Measurements from ENCODE around the gene MRC2.

DNA sequence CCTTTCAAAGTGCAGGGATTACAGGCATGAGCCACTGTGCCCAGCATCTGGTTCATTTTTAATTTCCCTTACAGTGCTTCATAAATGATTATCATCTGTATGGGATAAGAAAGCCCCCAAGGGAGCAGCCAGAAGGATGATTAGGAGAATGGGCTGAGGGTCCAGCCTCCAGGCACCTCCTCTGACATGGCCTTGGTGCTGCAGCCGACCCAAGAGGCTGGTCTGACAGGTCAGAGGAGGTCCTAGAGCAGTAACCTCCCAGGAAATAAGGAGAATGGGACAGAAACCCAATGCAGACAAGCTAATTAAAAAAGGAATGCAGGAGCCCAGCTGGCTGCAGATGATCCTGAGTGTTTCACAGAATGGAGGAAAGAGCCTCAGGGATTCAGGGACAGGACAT is 29.0 kb downstream of the MRC2 start:
- TF ChIP-seq CTCF (IDR thresholded peaks at IDR 0.05; ENCODE audit: insufficient read depth, low read length) = no peak
- TF ChIP-seq REST (IDR thresholded peaks at IDR 0.05; ENCODE audit: insufficient replicate concordance, low read depth) = no peak
- no peak for TF ChIP-seq POLR2AphosphoS5 (IDR thresholded peaks at IDR 0.05; ENCODE audit: low read depth)

Data from HL-60 (cell line).